PC-3 (cell line): Measurements from ENCODE around the gene NOC4L.

Experiments used
- EZH2 ChIP-seq: fragments of 300-600 bp; sonication (generic); IDR thresholded peaks from one replicate; pipeline ENCODE4 v1.6.1; 2017; ENCODE audit warnings: antibody characterized with exemption, mild to moderate bottlenecking, low read length; ENCODE audit not compliant: unreplicated experiment
- EZH2phosphoT487 ChIP-seq: fragments of 300-600 bp; sonication (generic); IDR thresholded peaks from 2 replicates; pipeline ENCODE4 v1.6.1; 2018; ENCODE audit warnings: mild to moderate bottlenecking, antibody characterized with exemption, low read length, borderline replicate concordance
- TF ChIP-seq, protein P1 (sequence below): fragments of 300-600 bp; sonication (generic); conservative IDR thresholded peaks from 2 replicates; pipeline ENCODE4 v1.5.1; 2017; ENCODE audit warnings: antibody characterized with exemption, low read depth, mild to moderate bottlenecking, low read length

DNA sequence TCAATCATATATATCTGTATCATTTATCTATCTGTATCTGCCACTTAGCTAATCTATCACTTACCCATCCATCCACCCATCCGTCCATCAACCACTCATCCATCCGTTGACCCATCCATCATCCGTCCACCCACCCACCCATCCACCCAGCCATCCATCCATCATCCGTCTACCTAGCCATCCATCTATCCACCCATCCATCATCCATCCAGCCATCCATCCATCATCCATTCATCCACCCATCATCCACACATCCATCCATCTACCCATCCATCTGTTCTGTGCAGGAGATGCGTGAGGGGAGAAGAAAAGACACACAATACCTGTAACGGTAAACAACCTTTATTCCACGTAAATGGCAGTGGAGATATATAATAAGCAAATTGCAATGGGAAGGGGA lies 20.2 kb downstream of the NOC4L start:
- TF ChIP-seq, protein P1, sequence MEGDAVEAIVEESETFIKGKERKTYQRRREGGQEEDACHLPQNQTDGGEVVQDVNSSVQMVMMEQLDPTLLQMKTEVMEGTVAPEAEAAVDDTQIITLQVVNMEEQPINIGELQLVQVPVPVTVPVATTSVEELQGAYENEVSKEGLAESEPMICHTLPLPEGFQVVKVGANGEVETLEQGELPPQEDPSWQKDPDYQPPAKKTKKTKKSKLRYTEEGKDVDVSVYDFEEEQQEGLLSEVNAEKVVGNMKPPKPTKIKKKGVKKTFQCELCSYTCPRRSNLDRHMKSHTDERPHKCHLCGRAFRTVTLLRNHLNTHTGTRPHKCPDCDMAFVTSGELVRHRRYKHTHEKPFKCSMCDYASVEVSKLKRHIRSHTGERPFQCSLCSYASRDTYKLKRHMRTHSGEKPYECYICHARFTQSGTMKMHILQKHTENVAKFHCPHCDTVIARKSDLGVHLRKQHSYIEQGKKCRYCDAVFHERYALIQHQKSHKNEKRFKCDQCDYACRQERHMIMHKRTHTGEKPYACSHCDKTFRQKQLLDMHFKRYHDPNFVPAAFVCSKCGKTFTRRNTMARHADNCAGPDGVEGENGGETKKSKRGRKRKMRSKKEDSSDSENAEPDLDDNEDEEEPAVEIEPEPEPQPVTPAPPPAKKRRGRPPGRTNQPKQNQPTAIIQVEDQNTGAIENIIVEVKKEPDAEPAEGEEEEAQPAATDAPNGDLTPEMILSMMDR: no peak
- TF ChIP-seq EZH2phosphoT487 (no peak), EZH2 (no peak)
